IPS-11a (cell line): ENCODE data around the gene RBMS3.
"Not testable (repeated sequence)": the region's sequence is repeated elsewhere in the genome, so short reads cannot be mapped to it uniquely, and the experiment has no call there.

Source experiments
- H3K4me3 ChIP-seq: one replicate; pipeline ENCODE4 v1.5.1; 2013; ENCODE audit warnings: low read depth, low read length, control low read depth

Gene RBMS3

DNA sequence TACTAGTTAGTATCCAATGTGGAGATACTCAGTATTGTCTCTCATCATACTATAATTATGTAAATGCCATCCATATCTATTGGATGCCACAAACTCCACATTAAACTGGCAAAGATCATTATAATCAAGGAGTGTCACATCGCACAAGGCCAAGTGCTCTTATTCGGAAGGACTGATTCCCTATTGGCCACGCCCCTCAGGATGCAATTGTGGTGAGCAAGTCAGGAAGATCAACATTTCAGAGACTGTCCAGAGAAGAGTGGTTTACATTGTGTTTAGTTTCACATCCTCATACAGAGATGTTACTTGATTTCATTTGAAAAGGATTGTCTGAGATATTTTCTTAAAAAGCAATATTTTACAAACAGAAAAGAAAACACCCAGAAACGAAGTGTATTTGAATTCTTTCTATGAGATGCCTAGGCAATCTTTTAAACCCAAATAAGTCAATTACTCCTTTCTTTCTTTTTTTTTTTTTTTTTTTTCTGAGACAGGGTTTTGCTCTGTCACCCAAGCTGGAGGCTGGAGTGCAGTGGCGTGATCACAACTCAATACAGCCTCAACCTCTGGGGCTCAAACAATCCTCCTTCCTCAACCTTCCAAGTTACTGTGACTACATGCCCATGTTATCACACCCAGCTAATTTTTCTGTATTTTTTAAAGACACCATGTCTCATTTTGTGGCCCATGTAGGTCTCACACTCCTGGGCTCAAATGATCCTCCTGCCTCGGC lies 369.1 kb downstream of the RBMS3 start:
- H3K4me3 ChIP-seq: no peak overlapping the region

DNA sequence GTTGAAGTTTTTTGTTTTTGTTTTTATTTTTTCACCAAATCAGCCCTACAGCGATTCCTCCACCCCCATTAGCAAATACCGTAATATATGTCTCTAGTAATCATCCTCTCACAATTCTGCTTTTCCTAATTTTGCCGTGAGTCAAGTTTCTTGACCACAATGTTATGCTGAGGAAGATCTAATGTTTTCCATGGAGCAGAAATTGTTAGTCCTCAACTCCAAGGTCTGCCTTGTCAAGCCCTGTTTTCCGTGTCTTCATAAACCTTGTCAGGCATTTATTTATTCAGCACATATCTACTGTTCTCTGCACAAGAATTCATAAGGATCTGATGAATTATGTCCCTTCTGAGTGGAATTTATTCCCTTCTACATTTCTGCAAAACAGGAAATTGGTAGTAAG lies 372.8 kb downstream of the RBMS3 start:
- H3K4me3 ChIP-seq: no peak overlapping the region

DNA sequence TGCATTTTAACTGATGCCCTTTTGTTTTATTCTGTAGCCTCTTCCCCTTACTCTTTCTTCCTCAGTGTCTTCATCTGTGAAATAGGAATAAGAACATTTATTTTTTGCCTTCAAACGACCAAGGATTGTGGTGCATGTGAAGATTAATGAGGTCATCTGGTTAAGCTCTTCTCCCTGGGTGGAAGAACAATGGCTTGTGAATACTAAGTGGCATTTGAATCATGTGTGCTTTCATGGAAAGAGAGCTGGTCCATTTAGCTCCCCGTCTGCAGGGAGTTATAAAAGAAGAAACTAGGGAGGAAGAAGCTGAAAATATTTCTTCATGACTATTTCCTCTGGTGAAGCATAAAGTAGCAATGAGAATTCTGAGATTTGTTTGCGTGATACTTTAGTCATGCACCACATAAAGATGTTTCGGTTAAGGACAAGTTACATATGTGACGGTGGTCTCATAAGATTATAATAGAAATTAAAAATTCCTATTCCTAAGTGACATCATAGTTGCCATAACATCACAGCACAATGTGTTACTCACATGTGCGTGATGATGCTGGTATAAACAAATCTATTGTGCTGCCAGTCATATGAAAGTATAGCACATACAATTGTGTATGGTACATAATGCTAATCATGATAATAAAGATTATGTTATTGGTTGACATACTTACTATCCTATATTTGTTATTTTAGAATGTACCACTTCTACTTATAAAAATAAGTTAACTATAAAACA lies 374.3 kb downstream of the RBMS3 start:
- no peak overlapping the region for H3K4me3 ChIP-seq

DNA sequence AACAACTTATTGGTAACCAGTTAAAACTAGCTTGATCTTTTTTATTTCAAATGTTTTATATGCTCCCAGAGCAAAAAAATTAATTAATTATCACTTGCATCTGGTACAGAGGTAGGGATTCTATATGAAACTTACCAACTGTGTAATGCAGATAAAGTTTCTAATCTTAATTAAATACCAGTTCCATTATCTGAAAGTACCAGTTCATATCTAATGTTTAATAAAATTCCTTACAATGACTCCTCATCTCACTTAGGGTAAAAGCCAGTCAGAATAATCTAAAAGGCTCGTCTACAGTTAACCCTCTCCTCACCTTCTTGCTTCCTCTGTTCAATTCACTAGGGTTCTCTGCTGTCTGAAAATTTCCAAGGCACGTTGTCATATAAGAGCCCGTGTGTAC lies 384.8 kb downstream of the RBMS3 start:
- no peak overlapping the region for H3K4me3 ChIP-seq

DNA sequence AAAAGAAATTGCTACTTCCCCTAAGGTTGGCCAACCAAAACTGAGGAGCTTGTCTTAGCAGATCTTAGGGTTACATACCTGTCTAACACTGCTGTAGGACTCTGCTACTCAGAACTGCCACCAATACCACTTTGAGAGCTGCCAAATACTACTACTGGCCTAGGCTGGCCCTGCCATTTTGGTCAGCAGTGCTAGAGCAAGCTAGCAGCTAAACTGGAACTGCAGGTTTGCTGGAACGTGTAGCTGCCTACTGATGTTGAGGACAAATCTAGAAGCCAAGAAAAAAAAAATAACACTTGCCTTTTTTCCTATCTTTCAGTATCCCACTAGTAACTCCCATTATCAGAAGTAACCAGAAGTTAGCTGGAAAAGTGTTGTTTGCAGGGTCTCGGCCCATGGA lies 387.4 kb downstream of the RBMS3 start:
- H3K4me3 ChIP-seq: no peak overlapping the region

DNA sequence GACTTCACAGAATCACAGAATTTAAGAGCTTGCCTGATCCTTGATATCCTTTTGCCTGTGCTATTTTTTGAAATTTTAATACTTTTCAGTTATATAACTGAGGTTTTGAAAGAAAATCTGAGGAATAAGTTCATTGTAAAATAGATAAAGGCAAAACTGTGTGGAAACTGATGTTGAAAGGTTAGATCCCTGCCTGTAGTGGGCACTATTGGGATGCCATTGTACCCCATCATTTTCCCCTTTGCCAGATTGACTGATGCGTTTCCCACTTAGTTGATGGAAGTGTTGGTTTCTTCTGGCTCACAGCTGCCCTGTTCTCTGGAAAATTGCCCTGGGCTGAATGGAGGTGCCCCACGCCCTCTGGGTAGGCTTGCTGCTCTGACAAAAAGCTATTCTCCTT lies 387.9 kb downstream of the RBMS3 start:
- no peak overlapping the region for H3K4me3 ChIP-seq

DNA sequence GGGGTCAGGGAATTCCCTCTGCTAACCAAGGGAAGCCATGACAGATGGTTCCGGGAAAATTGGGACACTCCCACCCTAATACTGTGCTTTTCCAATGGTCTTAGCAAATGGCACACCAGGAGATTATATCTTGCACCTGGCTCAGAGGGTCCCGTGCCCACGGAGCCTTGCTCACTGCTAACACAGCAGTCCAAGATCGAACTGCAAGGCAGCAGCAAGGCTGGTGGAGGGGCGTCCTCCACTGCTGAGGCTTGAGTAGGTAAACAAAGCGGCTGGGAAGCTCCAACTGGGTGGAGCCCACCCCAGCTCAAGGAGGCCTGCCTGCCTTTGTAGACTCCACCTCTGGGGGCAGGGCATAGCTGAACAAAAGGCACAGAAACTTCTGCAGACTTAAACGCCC lies 389.6 kb downstream of the RBMS3 start:
- not testable (repeated sequence) for H3K4me3 ChIP-seq

DNA sequence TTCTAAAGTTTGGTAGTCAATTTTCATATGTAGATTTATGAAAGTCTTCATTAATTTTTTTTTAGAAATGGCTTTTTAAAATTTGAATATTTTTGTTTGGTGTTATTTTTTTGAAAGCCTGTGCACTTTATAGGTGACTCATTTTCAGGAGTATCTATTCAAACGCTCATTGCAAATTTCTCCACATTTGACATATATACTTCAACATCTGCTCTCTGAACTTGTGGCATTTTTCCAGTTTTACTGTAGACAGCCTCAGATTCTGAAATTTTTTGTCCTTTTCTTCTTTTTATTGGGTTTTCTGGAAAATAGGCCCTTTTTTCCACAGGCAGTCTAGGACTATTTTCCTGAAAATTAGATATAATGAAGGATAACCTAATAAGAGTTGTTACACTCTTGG lies 396.6 kb downstream of the RBMS3 start:
- no peak overlapping the region for H3K4me3 ChIP-seq

DNA sequence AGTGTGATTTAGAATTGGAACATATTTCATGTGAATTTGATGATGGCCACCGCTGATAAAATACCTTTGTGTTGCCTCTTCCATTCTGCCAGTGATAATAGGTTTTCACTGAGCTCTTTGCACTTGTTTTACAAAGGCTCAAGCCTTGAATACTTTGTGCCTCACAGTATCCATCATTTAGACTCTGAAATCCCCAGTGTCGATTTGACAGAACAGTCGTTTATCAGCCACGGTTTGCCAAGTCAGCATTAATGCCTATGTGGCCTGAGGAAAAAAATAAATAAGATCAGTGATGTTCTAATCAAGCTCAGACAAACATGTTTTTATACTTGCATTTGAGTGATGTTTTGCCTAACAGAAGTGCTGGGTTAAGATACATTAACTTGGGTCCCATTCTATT lies 399.1 kb downstream of the RBMS3 start:
- no peak overlapping the region for H3K4me3 ChIP-seq

DNA sequence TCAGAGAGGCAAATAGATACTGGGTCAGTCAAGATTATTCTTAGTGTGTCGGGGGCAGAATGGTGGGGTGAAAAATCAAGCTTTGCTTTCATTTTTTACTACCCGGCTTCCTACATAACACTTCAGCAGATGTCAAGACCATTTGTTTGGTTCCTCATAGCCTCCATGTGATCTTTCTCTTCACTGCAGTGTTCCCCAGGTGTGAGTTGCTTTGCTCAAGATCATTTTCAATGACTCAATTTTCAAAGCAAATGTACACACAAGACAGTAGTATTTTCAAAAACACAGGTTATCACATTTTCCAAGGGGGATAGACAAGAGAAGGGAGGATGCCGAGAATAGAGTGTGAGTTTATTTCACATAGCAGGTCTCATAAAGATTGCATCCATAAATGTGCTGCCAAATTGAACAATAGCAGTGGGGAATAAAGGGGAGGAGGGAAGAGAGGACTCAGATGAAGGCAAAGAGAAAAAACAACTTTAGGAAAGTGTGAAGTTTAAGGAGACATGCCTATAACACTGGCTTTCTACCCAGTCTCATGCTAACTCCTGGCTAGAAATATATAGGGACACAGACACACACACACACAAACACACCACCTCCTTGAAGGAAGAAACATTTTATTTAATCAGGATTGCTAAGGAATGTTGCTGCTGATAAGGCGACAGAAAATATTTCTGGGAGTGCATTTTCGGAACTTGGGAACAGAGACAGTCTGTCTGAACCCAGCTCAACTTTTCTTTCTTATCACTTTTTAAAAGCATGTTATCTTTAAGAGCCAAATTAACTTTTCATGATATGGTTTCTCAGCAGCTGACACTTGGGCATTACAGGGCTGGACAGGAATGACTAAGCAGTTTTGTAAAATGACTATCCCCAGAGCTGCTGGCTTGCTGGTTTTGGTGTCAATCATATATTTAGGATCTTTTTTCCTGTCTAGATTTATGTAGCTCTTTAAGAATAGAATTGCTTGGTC lies 402.4 kb downstream of the RBMS3 start:
- no peak overlapping the region for H3K4me3 ChIP-seq

DNA sequence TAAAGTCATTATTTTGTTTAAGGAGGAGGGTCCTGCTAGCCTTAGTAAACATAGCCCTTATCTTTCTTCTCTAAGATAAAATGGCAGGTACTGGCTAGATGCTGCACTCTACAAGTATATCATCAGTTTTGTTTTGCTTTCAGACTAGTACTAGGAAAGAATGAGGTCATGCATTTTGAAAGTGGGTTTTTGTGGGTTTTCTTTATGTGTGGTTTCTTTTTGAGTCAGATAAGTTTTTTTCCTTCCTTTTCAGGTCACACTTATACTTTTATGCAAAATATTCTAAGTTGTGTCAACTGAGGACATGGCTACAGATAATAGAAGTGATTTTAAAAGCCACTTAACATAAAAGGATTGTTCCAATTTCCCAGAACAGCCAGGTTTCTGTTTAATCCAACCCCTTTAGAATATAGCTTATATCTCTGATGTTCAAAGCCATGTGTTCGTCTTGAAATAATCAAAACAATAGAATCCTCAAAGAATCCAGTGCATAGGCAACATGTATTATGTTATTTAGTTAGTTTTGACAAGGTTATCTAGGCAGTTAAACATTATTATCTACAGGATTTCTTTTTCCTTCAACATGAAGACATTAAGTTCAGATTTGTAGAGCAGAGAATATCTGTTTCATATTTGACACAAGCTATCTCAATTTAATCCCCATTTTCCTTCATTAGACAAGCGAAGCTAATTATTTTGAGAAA lies 406.2 kb downstream of the RBMS3 start:
- no peak overlapping the region for H3K4me3 ChIP-seq

DNA sequence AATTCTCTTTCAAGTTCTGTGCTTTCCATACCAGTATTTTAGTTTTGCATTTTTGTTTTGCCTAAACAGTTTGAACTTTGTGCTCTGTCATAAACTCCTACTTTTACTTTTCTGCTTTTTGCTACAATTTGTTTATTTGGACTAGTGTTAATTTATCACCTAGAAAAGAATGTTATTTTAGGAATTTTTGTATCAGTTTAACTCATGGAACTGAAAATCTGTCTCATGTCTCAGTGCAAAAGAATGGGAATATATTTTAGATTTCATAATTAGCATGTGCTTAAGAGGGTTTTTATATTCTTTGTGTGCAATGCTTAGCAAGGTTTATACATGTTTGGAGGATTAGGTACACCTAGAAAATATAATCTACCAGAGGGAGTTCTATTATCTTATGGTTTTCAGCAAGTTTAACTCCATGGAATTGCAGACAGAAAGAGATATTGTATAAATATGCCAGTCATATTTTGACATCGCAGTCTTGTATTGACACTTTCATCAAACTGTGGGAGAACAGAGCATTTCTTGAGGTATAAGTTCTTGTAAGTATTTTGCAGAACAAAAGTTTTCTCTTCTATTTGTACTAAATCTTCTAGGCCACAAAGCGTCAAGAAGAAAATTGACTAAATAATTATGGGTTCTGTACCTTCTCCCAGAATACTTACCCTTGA lies 409.9 kb downstream of the RBMS3 start:
- no peak overlapping the region for H3K4me3 ChIP-seq

DNA sequence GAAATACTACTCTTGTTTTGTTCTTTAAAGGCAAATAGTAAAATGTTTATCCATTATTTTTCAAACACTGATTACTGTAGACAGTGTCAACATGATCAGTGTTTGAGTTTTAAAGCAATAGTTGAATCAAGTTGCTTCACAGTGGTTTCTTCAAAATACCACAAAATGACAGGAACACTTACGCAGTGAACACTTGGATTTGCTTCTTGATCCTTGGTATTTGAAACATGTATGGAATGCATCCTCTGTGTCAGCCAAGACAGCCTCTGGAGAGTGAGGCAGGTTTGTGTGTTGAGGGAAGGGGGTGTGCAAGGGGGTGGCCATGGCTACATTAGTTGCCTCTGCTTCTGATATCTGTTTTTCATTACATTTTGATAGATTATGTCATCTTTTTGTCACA lies 413.0 kb downstream of the RBMS3 start:
- no peak overlapping the region for H3K4me3 ChIP-seq

DNA sequence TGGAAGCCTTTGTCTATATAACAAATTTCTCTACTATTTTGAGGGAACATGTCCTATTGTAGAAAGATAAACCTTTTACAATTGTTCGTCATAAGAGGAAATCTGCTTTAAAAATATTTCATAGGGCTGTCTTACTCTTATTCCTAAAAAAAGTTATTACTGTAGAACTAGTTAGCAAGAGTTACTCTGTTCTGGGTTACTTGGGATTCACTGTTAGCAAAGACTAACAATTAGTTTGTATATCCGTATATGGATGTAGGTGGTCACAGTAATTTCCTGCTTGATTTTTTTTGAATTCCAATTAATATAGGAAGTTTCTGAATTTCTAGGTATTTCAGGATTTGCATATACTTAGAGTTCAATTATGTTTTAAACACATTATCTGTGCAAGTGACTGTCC lies 413.5 kb downstream of the RBMS3 start:
- no peak overlapping the region for H3K4me3 ChIP-seq

DNA sequence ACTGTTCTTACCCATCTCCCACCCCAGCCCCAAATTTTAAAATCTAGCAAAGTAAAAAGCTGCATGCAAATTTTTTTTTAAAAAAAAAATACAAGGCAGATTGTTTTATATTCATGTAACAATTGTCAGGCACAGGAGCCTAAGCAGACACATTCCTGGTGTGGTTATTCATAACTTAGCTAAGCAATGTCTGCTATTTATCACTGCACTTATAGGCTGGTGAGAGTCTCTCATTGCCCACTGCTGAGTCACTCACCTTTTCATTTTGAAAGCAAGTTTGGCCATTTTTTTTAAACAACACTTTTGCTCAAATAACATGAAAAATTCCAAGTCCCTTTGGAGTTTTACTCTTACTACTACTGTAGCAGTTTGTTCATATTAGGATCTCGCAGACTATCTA lies 413.9 kb downstream of the RBMS3 start:
- H3K4me3 ChIP-seq: no peak overlapping the region

DNA sequence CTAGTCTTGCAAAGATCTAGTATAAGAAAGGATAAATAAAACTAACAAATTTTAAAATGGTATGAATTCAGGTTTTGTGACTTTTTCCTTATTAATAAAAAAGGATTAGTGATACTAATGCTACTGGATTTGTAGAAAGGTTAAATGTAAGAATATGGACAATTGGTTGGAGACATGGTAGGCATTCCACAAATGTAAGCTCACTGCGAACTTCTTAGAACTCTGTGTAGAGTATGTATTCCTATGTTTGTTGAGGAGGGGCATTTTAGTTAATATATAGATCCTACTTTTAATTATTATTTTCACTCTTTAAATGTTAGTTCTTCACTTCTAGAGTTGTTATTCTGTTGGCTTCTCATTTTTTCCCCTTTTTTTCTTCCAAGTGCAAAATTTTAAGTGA lies 414.3 kb downstream of the RBMS3 start:
- no peak overlapping the region for H3K4me3 ChIP-seq

DNA sequence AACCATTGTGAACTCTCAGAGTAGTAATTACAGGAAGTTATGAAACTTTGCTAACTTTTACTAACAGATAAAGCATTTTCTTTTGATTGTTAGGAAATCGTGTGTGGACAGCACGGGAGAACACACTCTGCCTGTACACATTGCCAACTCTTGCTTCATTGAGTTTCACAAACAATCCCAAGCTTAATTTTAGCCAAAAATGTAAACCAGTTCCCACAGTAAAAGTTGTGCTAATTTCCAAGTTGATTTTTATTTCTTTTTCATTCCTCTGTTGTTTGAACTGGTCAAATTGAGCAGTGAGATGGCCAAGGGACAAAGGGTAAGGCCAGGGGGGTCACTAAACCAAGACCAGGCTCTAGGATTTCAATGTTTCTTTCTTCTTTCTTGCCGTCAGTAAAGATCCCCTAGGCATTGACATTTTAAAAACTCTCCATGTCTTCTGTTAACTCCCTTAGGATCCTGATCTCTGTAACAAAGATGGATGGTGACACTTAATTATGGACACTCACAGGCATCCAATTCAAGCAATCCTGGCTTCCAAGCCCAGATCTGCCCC lies 414.9 kb downstream of the RBMS3 start:
- no peak overlapping the region for H3K4me3 ChIP-seq

DNA sequence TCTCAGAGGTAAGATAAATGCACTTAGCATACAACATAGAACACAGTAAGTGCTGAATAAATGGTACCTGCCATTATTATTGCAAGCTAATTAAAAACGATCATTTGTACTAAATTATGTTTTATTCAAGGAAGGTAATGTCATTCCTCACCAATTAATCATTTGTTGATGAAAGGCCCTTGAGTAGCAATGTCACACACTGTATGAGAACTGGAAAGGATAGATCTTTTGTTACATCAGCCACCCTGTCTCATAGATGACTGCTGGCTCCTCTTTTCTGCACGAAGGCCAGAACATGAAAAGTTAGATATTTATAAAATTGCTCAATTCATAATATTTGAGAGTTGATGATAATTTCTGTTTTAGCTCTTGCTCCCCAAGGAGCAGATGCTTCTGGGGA lies 415.4 kb downstream of the RBMS3 start:
- H3K4me3 ChIP-seq: no peak overlapping the region

DNA sequence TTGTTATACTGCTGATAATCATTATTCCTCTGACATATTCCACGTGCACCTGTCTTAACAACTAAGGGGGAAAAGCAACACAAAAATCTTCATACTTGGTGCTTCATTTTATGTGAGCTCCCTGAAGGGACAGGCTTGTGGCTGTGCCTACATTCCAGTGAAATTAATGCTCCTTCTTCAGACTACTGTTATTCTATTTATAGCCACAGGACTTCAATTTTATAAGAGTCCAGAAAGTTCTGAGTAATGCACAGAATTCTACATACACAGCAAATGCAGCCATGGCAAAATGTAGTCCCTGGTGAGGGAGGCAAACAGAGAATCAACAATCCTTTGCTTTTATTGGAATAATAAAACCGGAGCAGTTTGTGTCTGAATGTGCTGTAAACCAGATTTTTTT lies 417.1 kb downstream of the RBMS3 start:
- H3K4me3 ChIP-seq: no peak overlapping the region

DNA sequence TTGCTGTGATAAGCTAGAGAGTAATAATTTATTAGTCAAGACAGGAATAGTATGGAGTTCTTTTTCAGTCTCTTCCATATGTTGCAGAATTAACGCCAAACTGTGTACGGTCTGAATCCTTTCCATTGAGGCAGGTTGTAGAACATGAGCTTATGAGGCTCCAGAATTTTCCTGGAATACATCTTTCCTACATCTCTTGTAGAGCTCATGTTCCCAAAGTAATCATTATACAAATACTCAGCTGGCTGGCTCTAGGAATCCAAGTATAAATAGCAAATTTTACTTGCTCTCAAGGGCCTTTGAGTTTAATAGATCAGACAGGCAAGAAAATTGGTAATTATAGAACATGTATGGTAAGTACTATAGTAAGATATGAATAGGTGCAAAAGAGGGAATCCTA lies 419.4 kb downstream of the RBMS3 start:
- no peak overlapping the region for H3K4me3 ChIP-seq
